Left lung (tissue), 10 donors: Measurements from ENCODE around the gene IGSF9B. TPM values are rescaled to one million over a fixed set of nuclear protein-coding genes. Genes with fewer than 3 reads are reported as not detected.

Experiments used
- ATAC-seq: fragments of 200-7000 bp; cut with Tn5 transposase; one replicate; pipeline ENCODE4 v1.9.1; 2020; ENCODE audit warnings: moderate library complexity
- DNase-seq, 4 donors: peaks; one replicate each; pipeline ENCODE4 v3.0.0-alpha.2; 2013 to 2020
- H3K27ac ChIP-seq, 2 donors: fragments of 200-600 bp; sonication (generic) in 1 of 2; one replicate each; pipeline versions ENCODE4 v1.5.0 to v1.8.0; 2020 to 2021
- H3K27me3 ChIP-seq, 2 donors: fragments of 200-600 bp; sonication (generic) in 1 of 2; one replicate each; pipeline versions ENCODE4 v1.5.0 to v1.8.0; 2020 to 2021
- H3K36me3 ChIP-seq, 2 donors: fragments of 200-600 bp; sonication (generic) in 1 of 2; one replicate each; pipeline versions ENCODE4 v1.5.0 to v1.8.0; 2020 to 2021
- H3K4me1 ChIP-seq, 2 donors: fragments of 200-600 bp; one replicate each; pipeline ENCODE4 v1.8.0; 2021
- H3K4me3 ChIP-seq, 2 donors: fragments of 200-600 bp; sonication (generic) in 1 of 2; one replicate each; pipeline versions ENCODE4 v1.5.0 to v1.8.0; 2020 to 2021; ENCODE audit warnings: mild to moderate bottlenecking in 1 of 2
- H3K9me3 ChIP-seq, 2 donors: fragments of 200-600 bp; sonication (generic) in 1 of 2; one replicate each; pipeline versions ENCODE4 v1.5.0 to v1.8.0; 2020 to 2021
- CTCF ChIP-seq, 2 donors: fragments of 200-600 bp; sonication (generic) in 1 of 2; IDR thresholded peaks; one replicate each; pipeline versions ENCODE4 v1.5.0 to v1.8.0; 2021; ENCODE audit warnings: antibody characterized with exemption in 2 of 2
- intact Hi-C, 2 donors: fragments of 100-400 bp; cut with DNase I; formaldehyde crosslinking; loops; one replicate each; pipeline versions ENCODE4 v1.11.2 to v1.14.2; 2022
- polyA plus RNA-seq, 6 donors: library from polyadenylated mRNA; unstranded; fragments of 120-200 nt; gene quantifications; one replicate each; pipeline ENCODE4 v1.2.1, GENCODE V29; 2013; ENCODE audit not compliant: insufficient read length in 6 of 6
- total RNA-seq, 2 donors: library from RNA; stranded (reverse); fragmentation: NEBNext Ultra II Directional; extraction: Animal tissue kit (Norgen Biotek cat#: 25700); gene quantifications; one replicate each; pipeline ENCODE4 v1.2.1, GENCODE V29; 2021
- donor health status: DM: no; HTN: yes; CAD: no.
- donor health status: DM: no; HTN: no; CAD: no.

IGSF9B gene
- total and polyA plus RNA-seq, 8 donors = 1.8 to 9.9 (median 2.8) TPM

- peak in 1 of 4 donors; percentile 36 for DNase-seq
- intact Hi-C loops = no loop called here
- no peak for TF ChIP-seq CTCF (IDR thresholded peaks at IDR 0.05)
- Histone ChIP-seq H3K9me3 (no peaks in the 10 kb centered on the region), H3K36me3 (no peaks in the 10 kb centered on the region), H3K4me3 (no peak overlapping the region), H3K27ac (no peak overlapping the region), H3K27me3 (peaks cover 0 to 36% of the 10 kb centered on the region in 2 donors), H3K4me1 (no peaks in the 10 kb centered on the region)
- ATAC-seq = no peak
These were observed 38.0 kb downstream of the IGSF9B start for GRCh38 chr11:133918608-133919260.

- no peak for TF ChIP-seq CTCF (IDR thresholded peaks at IDR 0.05)
- Histone ChIP-seq H3K27ac (no peak overlapping the region), H3K9me3 (no peaks in the 10 kb centered on the region), H3K4me3 (no peak overlapping the region), H3K27me3 (peaks cover 0 to 36% of the 10 kb centered on the region in 2 donors), H3K36me3 (no peaks in the 10 kb centered on the region), H3K4me1 (no peaks in the 10 kb centered on the region)
- no peak for ATAC-seq
- intact Hi-C loops = no loop called here
- DNase-seq = peak in 1 of 4 donors; percentile 71
These were observed 38.7 kb downstream of the IGSF9B start for GRCh38 chr11:133917921-133918607.

- H3K36me3 ChIP-seq = no peaks in the 10 kb centered on the region
- H3K4me1 ChIP-seq = no peaks in the 10 kb centered on the region
- H3K27me3 ChIP-seq = peaks cover 0 to 36% of the 10 kb centered on the region in 2 donors
- TF ChIP-seq CTCF (IDR thresholded peaks at IDR 0.05) = no peak
- DNase-seq = peak in 1 of 4 donors; percentile 63
- ATAC-seq = no peak
- H3K27ac ChIP-seq = no peak overlapping the region
- H3K4me3 ChIP-seq = no peak overlapping the region
- intact Hi-C loops = no loop called here
- no peaks in the 10 kb centered on the region for H3K9me3 ChIP-seq
These were observed 39.9 kb downstream of the IGSF9B start for GRCh38 chr11:133916784-133917440.

- H3K4me3 ChIP-seq = no peak overlapping the region
- DNase-seq (no peak), ATAC-seq (no peak)
- H3K36me3 ChIP-seq = no peaks in the 10 kb centered on the region
- H3K9me3 ChIP-seq = no peaks in the 10 kb centered on the region
- no peak for TF ChIP-seq CTCF (IDR thresholded peaks at IDR 0.05)
- no peaks in the 10 kb centered on the region for H3K4me1 ChIP-seq
- peaks cover 0 to 21% of the 10 kb centered on the region in 2 donors for H3K27me3 ChIP-seq
- intact Hi-C loops = no loop called here
- H3K27ac ChIP-seq = no peak overlapping the region
These were observed 43.0 kb downstream of the IGSF9B start for GRCh38 chr11:133913761-133914160.

GRCh38 chr11:133911171-133911570 lies 45.6 kb downstream of the IGSF9B start:
- Histone ChIP-seq H3K9me3 (no peaks in the 10 kb centered on the region), H3K4me3 (no peak overlapping the region), H3K27ac (no peak overlapping the region), H3K36me3 (no peaks in the 10 kb centered on the region), H3K4me1 (no peaks in the 10 kb centered on the region), H3K27me3 (no peaks in the 10 kb centered on the region)
- TF ChIP-seq CTCF (IDR thresholded peaks at IDR 0.05) = no peak
- intact Hi-C loops = no loop called here
- DNase-seq (no peak), ATAC-seq (no peak)
